GM21619 (cell line): ENCODE data around the gene CDH24.

Experiments
- ATAC-seq: cut with Tn5 transposase; IDR thresholded peaks from one replicate; pipeline ENCODE4 v1.9.1; 2021; ENCODE audit not compliant: unreplicated experiment

Gene CDH24

GRCh38 chr14:23056956-23057756, at the start of gene CDH24:
CDH24 (minus strand) TSS chr14:23057520; CDS start chr14:23055733, 1,787 bp downstream.
- ATAC-seq = no peak

GRCh38 chr14:23106747-23107045, 49.4 kb upstream of the CDH24 start:
- ATAC-seq = no peak

GRCh38 chr14:23105348-23105824, 48.1 kb upstream of the CDH24 start:
- ATAC-seq = no peak

- ATAC-seq = no peak
Measured at GRCh38 chr14:23104591-23105347, 47.4 kb upstream of the CDH24 start, which contains the start of gene CIROP. CIROP (minus strand) TSS chr14:23104989; CDS start chr14:23104920, 69 bp downstream.

GRCh38 chr14:23104070-23104590, 46.8 kb upstream of the CDH24 start:
- no peak for ATAC-seq

- ATAC-seq = no peak
Measured at GRCh38 chr14:23103581-23103980, 46.3 kb upstream of the CDH24 start.

- no peak for ATAC-seq
Measured at GRCh38 chr14:23102801-23103200, 45.5 kb upstream of the CDH24 start.

GRCh38 chr14:23101986-23102625, 44.8 kb upstream of the CDH24 start:
- ATAC-seq = no peak

- ATAC-seq = no peak
Measured at GRCh38 chr14:23101213-23101970, 44.1 kb upstream of the CDH24 start.

GRCh38 chr14:23099212-23099861, 42.0 kb upstream of the CDH24 start:
- ATAC-seq = no peak

GRCh38 chr14:23097786-23098185, 40.5 kb upstream of the CDH24 start:
- ATAC-seq = no peak

GRCh38 chr14:23095196-23096108, 38.1 kb upstream of the CDH24 start, which contains the start of gene C14orf119:
C14orf119 (plus strand) TSS chr14:23095505; CDS start chr14:23097659, 2,154 bp downstream.
- ATAC-seq = peak; percentile 90

GRCh38 chr14:23094666-23095195, 37.4 kb upstream of the CDH24 start, which contains the start of gene ACIN1:
ACIN1 (minus strand) TSS chr14:23095136; CDS start chr14:23095112, 24 bp downstream.
- peak; percentile 26 for ATAC-seq

- no peak for ATAC-seq
Measured at GRCh38 chr14:23093991-23094665, 36.8 kb upstream of the CDH24 start.

GRCh38 chr14:23093526-23093925, 36.2 kb upstream of the CDH24 start:
- no peak for ATAC-seq

- no peak for ATAC-seq
Measured at GRCh38 chr14:23093104-23093503, 35.8 kb upstream of the CDH24 start.

GRCh38 chr14:23091294-23092225, 34.2 kb upstream of the CDH24 start:
- ATAC-seq = no peak
